Measurements from ENCODE around the gene TVP23C.
"Not testable (repeated sequence)": the region's sequence is repeated elsewhere in the genome, so short reads cannot be mapped to it uniquely, and the experiment has no call there.

TVP23C gene

DNA sequence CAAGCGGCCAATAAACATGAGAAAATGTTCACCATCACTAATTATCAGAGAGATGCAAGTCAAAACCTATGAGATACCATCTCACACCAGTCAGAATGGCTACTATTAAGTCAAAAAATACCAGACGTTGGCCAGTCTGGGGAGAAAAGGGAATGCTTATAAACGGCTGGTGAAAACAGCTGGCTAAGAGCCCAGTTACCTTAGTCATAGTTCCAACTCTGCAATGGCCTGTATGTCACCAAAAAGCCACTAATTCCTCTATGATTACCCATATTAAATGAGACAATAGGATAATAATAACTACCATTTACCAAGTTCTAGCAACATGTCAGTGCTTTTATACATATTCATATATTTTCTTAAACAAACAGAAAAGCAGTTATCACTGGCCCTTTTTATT, 52.9 kb downstream of the TVP23C start:
- no peaks in the 10 kb centered on the region for H3K9me3 ChIP-seq (ENCODE audit: control insufficient read depth, low read length)
- DNase-seq: no peak
- H3K36me3 ChIP-seq (ENCODE audit: control insufficient read depth, insufficient read depth, low read length): peaks cover 8% of the 10 kb centered on the region
- H3K4me3 ChIP-seq (ENCODE audit: insufficient read depth, low read depth, low read length, poor library complexity, severe bottlenecking): no peak overlapping the region
- no peak overlapping the region for H3K27ac ChIP-seq (ENCODE audit: insufficient read depth, low read length, poor library complexity, severe bottlenecking)
- no peaks in the 10 kb centered on the region for H3K4me1 ChIP-seq (ENCODE audit: control insufficient read depth, insufficient read depth, low read length, poor library complexity, severe bottlenecking)
- no peaks in the 10 kb centered on the region for H3K27me3 ChIP-seq (replicated peaks; ENCODE audit: control insufficient read depth, insufficient read depth, low read length, poor library complexity, severe bottlenecking)

DNA sequence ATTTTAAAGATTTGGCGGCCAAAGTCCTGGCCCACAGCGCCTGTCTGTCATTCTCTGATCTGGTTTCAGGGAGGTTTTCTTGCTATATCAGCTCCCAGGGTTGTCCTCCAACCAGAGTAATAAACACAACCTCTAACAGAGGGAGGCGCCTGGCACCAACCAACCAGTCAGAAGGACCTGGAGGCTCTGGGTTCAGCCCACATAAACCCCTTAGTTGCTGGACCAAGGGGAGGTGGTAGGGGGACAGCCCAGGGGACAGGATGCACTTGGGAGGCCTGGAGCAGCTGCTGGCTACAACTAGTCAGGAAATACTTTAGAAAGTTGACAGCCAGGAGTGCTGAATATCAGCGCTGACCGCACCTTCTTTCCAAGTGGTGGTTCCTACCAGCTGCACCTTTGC, 54.2 kb downstream of the TVP23C start:
- no peak for DNase-seq
- Histone ChIP-seq H3K27ac (ENCODE audit: insufficient read depth, low read length, poor library complexity, severe bottlenecking) (no peak overlapping the region), H3K4me1 (ENCODE audit: control insufficient read depth, insufficient read depth, low read length, poor library complexity, severe bottlenecking) (no peaks in the 10 kb centered on the region), H3K36me3 (ENCODE audit: control insufficient read depth, insufficient read depth, low read length) (peaks cover under 1% of the 10 kb centered on the region), H3K4me3 (ENCODE audit: insufficient read depth, low read depth, low read length, poor library complexity, severe bottlenecking) (no peak overlapping the region), H3K27me3 (replicated peaks; ENCODE audit: control insufficient read depth, insufficient read depth, low read length, poor library complexity, severe bottlenecking) (no peaks in the 10 kb centered on the region), H3K9me3 (ENCODE audit: control insufficient read depth, low read length) (no peaks in the 10 kb centered on the region)

GRCh38 chr17:15508466-15508865, 54.8 kb downstream of the TVP23C start:
- H3K36me3 ChIP-seq (ENCODE audit: control insufficient read depth, insufficient read depth, low read length): no peaks in the 10 kb centered on the region
- no peak for DNase-seq
- H3K27ac ChIP-seq (ENCODE audit: insufficient read depth, low read length, poor library complexity, severe bottlenecking): no peak overlapping the region
- H3K4me1 ChIP-seq (ENCODE audit: control insufficient read depth, insufficient read depth, low read length, poor library complexity, severe bottlenecking): no peaks in the 10 kb centered on the region
- H3K9me3 ChIP-seq (ENCODE audit: control insufficient read depth, low read length): no peaks in the 10 kb centered on the region
- no peaks in the 10 kb centered on the region for H3K27me3 ChIP-seq (replicated peaks; ENCODE audit: control insufficient read depth, insufficient read depth, low read length, poor library complexity, severe bottlenecking)
- H3K4me3 ChIP-seq (ENCODE audit: insufficient read depth, low read depth, low read length, poor library complexity, severe bottlenecking): no peak overlapping the region

- Histone ChIP-seq H3K27me3 (replicated peaks; ENCODE audit: control insufficient read depth, insufficient read depth, low read length, poor library complexity, severe bottlenecking) (no peaks in the 10 kb centered on the region), H3K4me1 (ENCODE audit: control insufficient read depth, insufficient read depth, low read length, poor library complexity, severe bottlenecking) (peaks cover 2% of the 10 kb centered on the region), H3K36me3 (ENCODE audit: control insufficient read depth, insufficient read depth, low read length) (no peaks in the 10 kb centered on the region), H3K27ac (ENCODE audit: insufficient read depth, low read length, poor library complexity, severe bottlenecking) (no peak overlapping the region), H3K4me3 (ENCODE audit: insufficient read depth, low read depth, low read length, poor library complexity, severe bottlenecking) (no peak overlapping the region), H3K9me3 (ENCODE audit: control insufficient read depth, low read length) (no peaks in the 10 kb centered on the region)
- no peak for DNase-seq
Observed at GRCh38 chr17:15507896-15508295, 55.4 kb downstream of the TVP23C start.

- Histone ChIP-seq H3K9me3 (ENCODE audit: control insufficient read depth, low read length) (no peaks in the 10 kb centered on the region), H3K4me1 (ENCODE audit: control insufficient read depth, insufficient read depth, low read length, poor library complexity, severe bottlenecking) (peaks cover 5% of the 10 kb centered on the region), H3K4me3 (ENCODE audit: insufficient read depth, low read depth, low read length, poor library complexity, severe bottlenecking) (no peak overlapping the region), H3K36me3 (ENCODE audit: control insufficient read depth, insufficient read depth, low read length) (no peaks in the 10 kb centered on the region), H3K27me3 (replicated peaks; ENCODE audit: control insufficient read depth, insufficient read depth, low read length, poor library complexity, severe bottlenecking) (no peaks in the 10 kb centered on the region), H3K27ac (ENCODE audit: insufficient read depth, low read length, poor library complexity, severe bottlenecking) (no peak overlapping the region)
- DNase-seq: no peak
Observed at GRCh38 chr17:15507001-15507400, 56.3 kb downstream of the TVP23C start.

DNA sequence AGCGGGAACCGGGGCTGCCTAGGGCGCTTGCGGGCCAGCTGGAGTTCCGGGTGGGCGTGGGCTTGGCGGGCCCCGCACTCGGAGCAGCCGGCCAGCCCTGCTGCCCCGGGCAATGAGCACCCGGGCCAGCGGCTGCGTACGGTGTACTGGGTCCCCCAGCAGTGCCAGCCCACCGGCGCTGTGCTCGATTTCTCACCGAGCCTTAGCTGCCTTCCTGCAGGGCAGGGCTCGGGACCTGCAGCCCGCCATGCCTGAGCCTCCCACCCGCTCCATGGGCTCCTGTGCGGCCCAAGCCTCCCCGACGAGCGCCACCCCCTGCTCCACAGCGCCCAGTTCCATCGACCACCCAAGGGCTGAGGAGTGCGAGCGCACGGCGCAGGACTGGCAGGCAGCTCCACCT, 57.6 kb downstream of the TVP23C start:
- not testable (repeated sequence) for H3K27me3 ChIP-seq (replicated peaks; ENCODE audit: control insufficient read depth, insufficient read depth, low read length, poor library complexity, severe bottlenecking); H3K4me1 ChIP-seq (ENCODE audit: control insufficient read depth, insufficient read depth, low read length, poor library complexity, severe bottlenecking); H3K27ac ChIP-seq (ENCODE audit: insufficient read depth, low read length, poor library complexity, severe bottlenecking); H3K9me3 ChIP-seq (ENCODE audit: control insufficient read depth, low read length); H3K4me3 ChIP-seq (ENCODE audit: insufficient read depth, low read depth, low read length, poor library complexity, severe bottlenecking); H3K36me3 ChIP-seq (ENCODE audit: control insufficient read depth, insufficient read depth, low read length); DNase-seq

DNA sequence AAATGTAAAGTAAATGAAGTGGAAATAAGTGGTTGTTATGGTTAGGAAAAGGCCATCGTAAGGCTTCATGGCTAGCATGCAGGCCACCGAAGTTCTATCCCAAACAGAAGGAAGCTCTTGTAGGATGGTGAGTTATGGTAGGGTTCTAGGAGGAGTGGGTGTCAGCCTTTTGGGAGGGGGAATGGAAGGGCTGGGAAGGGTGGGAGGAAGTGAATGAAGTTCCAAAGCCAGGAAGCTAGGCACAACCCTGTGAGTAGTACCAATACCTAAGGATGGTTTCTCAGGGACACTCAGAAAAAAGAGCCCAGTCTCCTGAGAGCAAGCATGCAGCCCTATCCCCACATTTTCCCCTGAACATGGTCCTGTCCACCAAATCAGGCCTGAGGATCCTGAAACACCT, 59.6 kb downstream of the TVP23C start:
- Histone ChIP-seq H3K9me3 (ENCODE audit: control insufficient read depth, low read length) (no peaks in the 10 kb centered on the region), H3K36me3 (ENCODE audit: control insufficient read depth, insufficient read depth, low read length) (peaks cover 6% of the 10 kb centered on the region), H3K4me1 (ENCODE audit: control insufficient read depth, insufficient read depth, low read length, poor library complexity, severe bottlenecking) (peaks cover 5% of the 10 kb centered on the region), H3K27me3 (replicated peaks; ENCODE audit: control insufficient read depth, insufficient read depth, low read length, poor library complexity, severe bottlenecking) (no peaks in the 10 kb centered on the region), H3K27ac (ENCODE audit: insufficient read depth, low read length, poor library complexity, severe bottlenecking) (no peak overlapping the region), H3K4me3 (ENCODE audit: insufficient read depth, low read depth, low read length, poor library complexity, severe bottlenecking) (no peak overlapping the region)
- DNase-seq: no peak

GRCh38 chr17:15502369-15503112, 60.7 kb downstream of the TVP23C start:
- no peaks in the 10 kb centered on the region for H3K9me3 ChIP-seq (ENCODE audit: control insufficient read depth, low read length)
- H3K4me3 ChIP-seq (ENCODE audit: insufficient read depth, low read depth, low read length, poor library complexity, severe bottlenecking): no peak overlapping the region
- peaks cover 5% of the 10 kb centered on the region for H3K4me1 ChIP-seq (ENCODE audit: control insufficient read depth, insufficient read depth, low read length, poor library complexity, severe bottlenecking)
- DNase-seq: peak; percentile 10 to 23 (median 12)
- H3K27me3 ChIP-seq (replicated peaks; ENCODE audit: control insufficient read depth, insufficient read depth, low read length, poor library complexity, severe bottlenecking): no peaks in the 10 kb centered on the region
- no peak overlapping the region for H3K27ac ChIP-seq (ENCODE audit: insufficient read depth, low read length, poor library complexity, severe bottlenecking)
- peaks cover 6% of the 10 kb centered on the region for H3K36me3 ChIP-seq (ENCODE audit: control insufficient read depth, insufficient read depth, low read length)

- Histone ChIP-seq H3K27me3 (replicated peaks; ENCODE audit: control insufficient read depth, insufficient read depth, low read length, poor library complexity, severe bottlenecking) (no peaks in the 10 kb centered on the region), H3K36me3 (ENCODE audit: control insufficient read depth, insufficient read depth, low read length) (peaks cover 6% of the 10 kb centered on the region), H3K4me1 (ENCODE audit: control insufficient read depth, insufficient read depth, low read length, poor library complexity, severe bottlenecking) (peaks cover 5% of the 10 kb centered on the region), H3K4me3 (ENCODE audit: insufficient read depth, low read depth, low read length, poor library complexity, severe bottlenecking) (no peak overlapping the region), H3K9me3 (ENCODE audit: control insufficient read depth, low read length) (no peaks in the 10 kb centered on the region), H3K27ac (ENCODE audit: insufficient read depth, low read length, poor library complexity, severe bottlenecking) (no peak overlapping the region)
- DNase-seq: no peak
Observed at GRCh38 chr17:15501793-15502192, 61.5 kb downstream of the TVP23C start.

DNA sequence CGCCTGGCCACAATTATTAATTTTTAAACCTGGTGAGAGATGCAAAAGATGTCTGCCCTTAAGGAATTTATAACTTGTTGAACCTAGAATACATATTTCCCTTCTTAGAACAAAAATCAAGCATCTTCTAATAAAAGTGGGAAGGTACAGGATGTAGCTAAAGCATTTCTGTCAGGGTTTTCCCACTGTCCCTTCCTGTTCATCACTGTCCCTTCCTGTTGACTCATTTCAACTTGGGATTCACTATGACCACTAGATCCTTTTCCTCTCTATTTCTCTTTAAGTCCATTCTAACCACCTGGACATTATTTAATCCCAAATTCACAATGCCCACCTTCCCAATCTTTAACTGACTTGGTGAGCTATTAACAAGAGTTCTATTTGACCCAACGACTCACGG, 62.0 kb downstream of the TVP23C start:
- DNase-seq: no peak
- Histone ChIP-seq H3K9me3 (ENCODE audit: control insufficient read depth, low read length) (no peaks in the 10 kb centered on the region), H3K27ac (ENCODE audit: insufficient read depth, low read length, poor library complexity, severe bottlenecking) (no peak overlapping the region), H3K4me3 (ENCODE audit: insufficient read depth, low read depth, low read length, poor library complexity, severe bottlenecking) (no peak overlapping the region), H3K4me1 (ENCODE audit: control insufficient read depth, insufficient read depth, low read length, poor library complexity, severe bottlenecking) (peaks cover 5% of the 10 kb centered on the region), H3K36me3 (ENCODE audit: control insufficient read depth, insufficient read depth, low read length) (peaks cover 6% of the 10 kb centered on the region), H3K27me3 (replicated peaks; ENCODE audit: control insufficient read depth, insufficient read depth, low read length, poor library complexity, severe bottlenecking) (no peaks in the 10 kb centered on the region)
